HG03342 (cell line): ENCODE results near the gene TMEFF1.
A peak's percentile ranks its signal among the peaks of the same experiment; 100 is the strongest.

Source experiments
- ATAC-seq: cut with Tn5 transposase; IDR thresholded peaks from one replicate; pipeline ENCODE4 v1.9.1; 2021; ENCODE audit warnings: mild to moderate bottlenecking, moderate library complexity; ENCODE audit not compliant: unreplicated experiment

The TMEFF1 gene

GRCh38 chr9:100567856-100568255, 94.9 kb downstream of the TMEFF1 start:
- ATAC-seq = no peak

GRCh38 chr9:100573655-100574260, 100.8 kb downstream of the TMEFF1 start:
- ATAC-seq = no peak

- ATAC-seq = no peak
Measured at GRCh38 chr9:100575006-100575405, 102.1 kb downstream of the TMEFF1 start.

- no peak for ATAC-seq
Measured at GRCh38 chr9:100575765-100576386, 102.9 kb downstream of the TMEFF1 start.

- no peak for ATAC-seq
Measured at GRCh38 chr9:100577776-100578448, 105.0 kb downstream of the TMEFF1 start, which contains the start of gene CAVIN4. Gene CAVIN4 (plus strand): TSS chr9:100578079. CDS start chr9:100578144, 65 bp downstream.

DNA sequence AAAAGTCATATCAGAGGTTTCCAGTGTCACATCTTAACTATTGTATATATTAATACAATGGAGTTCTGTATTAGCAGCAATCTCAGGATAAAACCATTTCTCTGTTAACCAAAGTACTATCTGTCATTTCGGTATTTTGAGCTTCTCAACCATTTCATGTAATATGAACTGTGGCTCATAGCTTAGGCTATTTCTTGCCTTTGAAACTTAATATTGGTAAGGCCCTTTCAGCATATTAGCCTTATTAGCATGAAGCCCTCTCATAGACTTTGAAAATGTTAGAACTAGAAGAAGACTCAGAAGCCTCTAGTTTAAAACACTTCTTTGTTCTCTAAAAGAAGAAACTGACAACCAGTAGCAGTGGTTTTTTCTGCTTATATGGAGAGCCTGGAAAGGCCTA, 105.7 kb downstream of the TMEFF1 start:
- no peak for ATAC-seq

DNA sequence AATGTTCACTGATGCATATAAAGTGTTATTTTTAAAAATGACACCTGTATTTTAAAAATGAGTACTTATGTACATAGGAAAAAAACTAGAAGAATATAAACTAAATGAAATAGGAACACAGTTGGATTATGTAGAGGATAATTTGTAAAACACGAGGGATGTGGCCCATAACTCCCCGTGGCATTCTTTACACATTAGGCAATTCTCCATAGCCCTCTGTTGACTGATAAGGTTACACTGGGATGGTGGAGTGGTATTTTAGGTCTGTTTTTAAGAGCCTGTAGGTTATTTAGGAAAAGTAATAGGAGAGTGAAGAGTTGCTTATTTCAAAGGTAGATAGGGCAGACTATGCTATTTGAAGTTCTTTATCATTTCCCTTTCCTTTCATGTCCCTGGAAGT, 106.7 kb downstream of the TMEFF1 start:
- no peak for ATAC-seq

- no peak for ATAC-seq
Measured at GRCh38 chr9:100580257-100580656, 107.3 kb downstream of the TMEFF1 start.

DNA sequence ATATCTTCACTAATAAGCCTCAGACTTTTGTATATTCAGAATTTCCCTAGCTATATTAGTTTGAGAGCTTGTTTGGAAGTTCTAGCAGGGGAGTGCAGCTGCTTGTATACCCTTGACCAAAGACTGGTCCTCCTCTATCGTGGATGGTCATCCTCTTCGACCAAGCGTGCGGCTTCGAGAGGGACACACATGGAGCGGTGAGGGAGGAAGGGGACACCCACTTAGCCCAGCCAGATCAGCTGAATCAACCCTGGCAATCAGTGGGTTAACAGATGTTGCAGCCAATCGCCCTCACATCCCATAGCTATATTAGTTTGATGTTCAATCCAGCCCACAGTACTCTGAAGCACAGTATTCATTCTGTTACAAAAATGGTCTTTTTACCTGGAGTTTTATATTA, 108.1 kb downstream of the TMEFF1 start:
- no peak for ATAC-seq

DNA sequence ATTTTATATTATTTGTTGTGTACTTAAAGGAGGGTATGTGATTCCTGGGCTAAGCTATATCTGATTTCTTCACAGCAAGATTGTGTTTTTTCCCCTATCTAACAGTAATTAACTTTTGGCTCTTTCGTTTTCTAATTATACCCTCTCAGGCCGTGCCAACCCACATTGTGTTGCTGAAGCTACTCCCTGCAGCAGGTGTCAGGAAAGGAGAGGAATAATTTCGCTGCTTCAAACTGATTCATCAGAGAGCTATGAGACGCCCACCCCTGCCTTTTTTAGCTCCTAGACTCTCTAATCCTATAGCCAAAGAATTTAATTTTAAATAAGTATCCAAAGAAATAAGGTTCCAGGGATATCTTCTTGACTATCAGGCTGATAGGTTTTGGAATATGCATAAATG, 108.7 kb downstream of the TMEFF1 start:
- ATAC-seq = no peak

DNA sequence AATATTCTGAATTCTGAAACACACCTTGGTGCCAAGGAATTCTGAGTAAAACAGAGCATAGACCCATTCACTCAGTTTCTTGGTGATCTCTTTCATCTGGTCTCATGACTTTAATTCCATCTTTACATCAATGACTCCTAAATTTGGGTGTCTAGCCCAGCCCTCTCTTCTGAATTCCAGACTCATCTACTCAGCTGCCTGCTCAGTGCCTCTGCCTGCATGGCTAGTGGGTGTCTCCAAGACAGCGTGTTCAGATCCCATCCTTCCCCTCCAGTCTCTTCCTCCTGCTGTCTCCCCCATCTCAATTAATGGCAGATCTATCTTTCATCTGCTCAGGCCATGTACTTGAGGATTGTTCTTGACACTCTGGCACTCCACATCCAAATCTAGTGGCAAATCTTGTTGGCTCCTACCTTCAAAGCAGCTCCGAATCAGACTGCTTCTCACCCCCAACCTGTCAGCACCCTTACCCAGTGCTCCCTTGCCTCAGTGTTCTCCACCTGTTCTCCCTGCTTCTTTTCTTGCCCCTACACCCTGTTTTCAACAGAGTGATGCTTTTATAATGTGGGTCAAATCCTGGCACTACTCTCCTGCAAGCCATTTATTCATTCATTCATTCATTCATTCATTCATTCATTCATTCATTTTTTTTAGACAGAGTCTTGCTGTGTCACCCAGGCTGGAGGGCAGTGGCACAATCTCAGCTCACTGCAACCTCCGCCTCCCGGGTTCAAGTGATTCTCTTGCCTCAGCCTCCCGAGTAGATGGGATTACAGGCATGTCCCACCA, 110.3 kb downstream of the TMEFF1 start:
- ATAC-seq = no peak

GRCh38 chr9:100584951-100585350, 112.0 kb downstream of the TMEFF1 start:
- ATAC-seq = no peak

- no peak for ATAC-seq
Measured at GRCh38 chr9:100586093-100586492, 113.1 kb downstream of the TMEFF1 start.

GRCh38 chr9:100587375-100587774, 114.4 kb downstream of the TMEFF1 start:
- ATAC-seq = no peak

DNA sequence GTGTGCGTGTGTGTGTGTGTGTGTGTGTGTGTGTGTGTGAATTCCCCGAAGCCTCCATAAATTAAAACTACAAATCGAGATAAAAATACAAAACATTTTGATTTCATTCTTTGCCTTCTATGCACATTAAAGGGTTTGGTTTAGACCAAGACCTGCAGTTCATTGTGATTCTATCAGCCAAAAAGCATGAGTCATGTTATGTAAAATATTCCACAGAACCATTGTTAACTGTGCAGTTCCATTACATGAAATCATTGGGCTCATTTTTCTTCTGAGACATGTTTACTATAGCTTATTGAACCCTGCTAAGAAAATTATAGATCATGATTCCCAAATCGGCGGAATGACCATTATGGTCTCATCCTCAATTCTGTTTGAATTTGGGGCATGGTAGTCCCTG, 116.6 kb downstream of the TMEFF1 start:
- no peak for ATAC-seq

- ATAC-seq = no peak
Measured at GRCh38 chr9:100590481-100590880, 117.5 kb downstream of the TMEFF1 start.

GRCh38 chr9:100591139-100591538, 118.2 kb downstream of the TMEFF1 start:
- no peak for ATAC-seq

DNA sequence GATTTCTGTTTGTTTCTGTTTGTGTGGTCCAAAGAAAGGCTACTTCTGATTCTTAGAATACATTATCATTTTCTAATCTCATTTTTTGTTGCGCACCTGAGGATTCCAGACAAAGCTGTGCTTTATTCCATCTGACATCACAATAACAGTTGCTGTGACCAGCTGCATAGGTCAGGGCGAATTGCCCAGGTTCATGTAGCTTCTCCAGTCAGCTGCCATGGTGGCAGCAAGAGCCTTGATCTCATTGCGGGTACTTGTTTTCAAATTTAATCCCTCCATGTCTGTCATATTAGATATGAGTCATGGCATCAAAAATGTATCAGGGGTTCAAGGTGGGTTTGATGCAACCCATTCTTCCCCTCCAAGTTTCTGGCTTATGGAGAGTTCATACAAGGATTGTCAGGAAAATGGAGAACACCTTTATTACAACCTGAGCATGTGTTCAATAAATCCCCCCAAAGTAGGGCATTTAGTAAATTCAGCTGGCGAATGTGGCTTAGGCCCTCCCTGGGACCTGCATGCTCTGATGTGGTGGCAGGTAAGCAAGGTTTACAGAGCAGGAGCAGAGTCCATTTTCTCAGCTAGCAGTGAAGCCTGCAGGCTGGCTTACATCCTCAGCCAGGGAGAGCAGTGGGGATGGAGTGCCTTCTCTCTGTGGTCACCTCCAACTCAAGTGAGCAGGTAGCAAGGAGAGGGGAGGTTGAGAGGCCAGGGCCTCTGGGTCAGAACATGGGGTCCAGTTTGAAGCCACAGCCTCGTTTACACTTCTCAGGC, 118.9 kb downstream of the TMEFF1 start:
- ATAC-seq = no peak

- peak; percentile 41 for ATAC-seq
Measured at GRCh38 chr9:100595391-100596199, 122.6 kb downstream of the TMEFF1 start.

DNA sequence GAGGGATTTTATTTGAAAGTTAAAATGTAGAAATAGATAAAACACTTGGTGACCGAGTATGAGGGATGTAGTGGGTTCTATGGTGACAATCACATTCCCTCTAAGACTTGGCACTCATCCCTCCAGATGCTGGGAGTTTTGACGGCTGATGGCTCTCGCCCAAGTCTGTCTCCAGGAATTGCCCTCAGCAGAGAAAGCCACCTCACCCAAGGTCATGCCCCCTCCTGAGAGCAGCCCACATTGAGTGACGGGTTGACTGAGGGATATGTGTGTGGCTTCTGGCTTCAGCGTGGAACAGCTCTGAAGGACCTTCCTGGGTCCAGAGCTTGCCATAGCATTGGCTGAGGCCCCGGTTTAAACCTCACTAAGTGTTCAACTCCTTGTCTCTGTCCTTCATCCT, 124.3 kb downstream of the TMEFF1 start:
- no peak for ATAC-seq
